Ovary (tissue), 9 donors: ENCODE results near the gene TCEANC2. TPM values are rescaled to one million over a fixed set of nuclear protein-coding genes. Genes with fewer than 3 reads are reported as not detected.
A peak's percentile ranks its signal among the peaks of the same experiment; 100 is the strongest.

Experiments used
- DNase-seq, 5 donors: peaks; one replicate each; pipeline ENCODE4 v3.0.0-alpha.2; 2019 to 2020
- H3K27ac ChIP-seq, 2 donors: fragments of 200-600 bp; one replicate each; pipeline versions ENCODE4 v1.5.1 to v1.8.0; 2019 to 2022
- H3K27me3 ChIP-seq: fragments of 200-600 bp; one replicate; pipeline ENCODE4 v1.8.0; 2022
- H3K36me3 ChIP-seq: fragments of 200-600 bp; sonication (generic); one replicate; pipeline ENCODE4 v1.5.1; 2019
- H3K4me1 ChIP-seq: one replicate; pipeline ENCODE4 v1.8.1; 2013; ENCODE audit warnings: mild to moderate bottlenecking, moderate library complexity; ENCODE audit not compliant: insufficient read depth
- H3K4me3 ChIP-seq: fragments of 200-600 bp; sonication (generic); one replicate; pipeline ENCODE4 v1.5.1; 2017
- H3K9me3 ChIP-seq, 2 donors: fragments of 200-600 bp in 1 of 2; sonication (generic) in 1 of 2; one replicate each; pipeline versions ENCODE4 v1.5.1 to v1.8.1; 2013 to 2019; ENCODE audit warnings: mild to moderate bottlenecking in 1 of 2, moderate library complexity in 1 of 2
- EP300 ChIP-seq: sonication (generic); formaldehyde crosslinking; IDR thresholded peaks from one replicate; pipeline ENCODE4 v1.6.1; 2017; ENCODE audit warnings: antibody characterized with exemption
- POLR2A ChIP-seq: fragments of 450-650 bp; IDR thresholded peaks from one replicate; pipeline ENCODE4 v1.6.1; 2017; ENCODE audit warnings: antibody characterized with exemption, mild to moderate bottlenecking, moderate library complexity
- WGBS, 3 donors: extraction: QIAGEN DNeasy Blood & Tissue Kit in 1 of 3; methylation state at CpG; one replicate each; pipeline versions ENCODE4 v1.1.5 to v1.1.7; 2013 to 2017; 5-methylcytosine and 5-hydroxymethylcytosine counted together
- intact Hi-C, 4 donors: fragments of 100-400 bp; cut with DNase I; formaldehyde crosslinking; loops; one replicate each; pipeline versions ENCODE4 v1.11.0 to v1.15.1; 2022 to 2023
- polyA plus RNA-seq, 2 donors: library from polyadenylated mRNA; stranded (reverse); fragments of 200-250 nt in 1 of 2; fragments of 350-450 nt in 1 of 2; fragmentation: Illumina TruSeq in 1 of 2; extraction: RNeasy Lipid Tissue Mini Kit (QIAGEN cat#74804) in 1 of 2; gene quantifications; one replicate each; pipeline ENCODE4 v1.2.3, GENCODE V29; 2013 to 2014
- total RNA-seq, 7 donors: library from RNA; depleted of rRNA in 2 of 7; stranded (reverse); fragments of >200 nt in 2 of 7; fragmentation: NEBNext Ultra II Directional in 3 of 7; extraction: Animal tissue kit (Norgen Biotek cat#: 25700) in 3 of 7; gene quantifications; one replicate each; pipeline versions ENCODE4 v1.1.0 to v1.2.4, GENCODE V29; 2016 to 2023
- TF ChIP-seq, protein P1 (sequence below), 3 donors: fragments of 450-650 bp in 2 of 3; fragments of 200-600 bp in 1 of 3; IDR thresholded peaks; one replicate each; pipeline versions ENCODE4 v1.5.1 to v1.8.0; 2016 to 2022; ENCODE audit warnings: antibody characterized with exemption in 3 of 3, mild to moderate bottlenecking in 1 of 3
- donor health status: DM: no; HTN: no; CAD: no; lungs with moderate emphysema.
- donor health status: DM: no; HTN: no; CAD: no.
- donor health status: Bipolar disorder and iron deficiency.
- donor health status: DM: yes; HTN: yes; CAD: no.
- donor health status: DM: no; HTN: no; CAD: no.
- donor health status: DM: yes; HTN: yes; CAD: no.

The TCEANC2 gene
- total and polyA plus RNA-seq, 9 donors, result 1.8 to 5.2 (median 3.0) TPM

DNA sequence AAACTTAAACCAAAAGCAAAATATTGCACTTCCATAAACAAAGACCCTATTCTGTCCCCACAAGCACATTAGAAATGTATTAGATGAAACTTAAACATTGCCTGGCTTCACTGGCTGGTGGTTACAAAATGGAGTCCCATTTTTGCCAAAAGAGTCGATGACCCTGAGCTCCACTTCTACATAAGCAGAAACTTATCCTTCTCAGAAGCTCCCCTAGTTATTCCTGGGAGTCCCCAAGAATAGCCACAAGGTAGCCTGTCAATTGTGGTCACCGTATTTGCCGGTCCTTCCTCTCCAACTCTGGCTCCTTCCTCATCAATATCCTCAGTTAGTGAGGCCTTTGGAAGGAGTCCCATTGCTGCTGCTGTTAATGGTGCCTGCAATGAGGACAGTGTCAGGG lies 62.1 kb downstream of the TCEANC2 start:
- DNase-seq, result no peak
- Histone ChIP-seq H3K4me1 (peaks cover 2% of the 10 kb centered on the region), H3K9me3 (no peaks in the 10 kb centered on the region), H3K4me3 (no peak overlapping the region), H3K27me3 (no peaks in the 10 kb centered on the region), H3K36me3 (no peaks in the 10 kb centered on the region), H3K27ac (no peak overlapping the region)
- intact Hi-C loops, result loop anchor here in 1 of 4 donors (10.0 kb wide), 1 partner anchor 289 kb away; the partner anchor contains the start of gene SSBP3
- WGBS, 3 donors, result 93 to 96% (median 95%) methylated on average over 3 of the region's 3 CpGs
- TF ChIP-seq, protein P1, sequence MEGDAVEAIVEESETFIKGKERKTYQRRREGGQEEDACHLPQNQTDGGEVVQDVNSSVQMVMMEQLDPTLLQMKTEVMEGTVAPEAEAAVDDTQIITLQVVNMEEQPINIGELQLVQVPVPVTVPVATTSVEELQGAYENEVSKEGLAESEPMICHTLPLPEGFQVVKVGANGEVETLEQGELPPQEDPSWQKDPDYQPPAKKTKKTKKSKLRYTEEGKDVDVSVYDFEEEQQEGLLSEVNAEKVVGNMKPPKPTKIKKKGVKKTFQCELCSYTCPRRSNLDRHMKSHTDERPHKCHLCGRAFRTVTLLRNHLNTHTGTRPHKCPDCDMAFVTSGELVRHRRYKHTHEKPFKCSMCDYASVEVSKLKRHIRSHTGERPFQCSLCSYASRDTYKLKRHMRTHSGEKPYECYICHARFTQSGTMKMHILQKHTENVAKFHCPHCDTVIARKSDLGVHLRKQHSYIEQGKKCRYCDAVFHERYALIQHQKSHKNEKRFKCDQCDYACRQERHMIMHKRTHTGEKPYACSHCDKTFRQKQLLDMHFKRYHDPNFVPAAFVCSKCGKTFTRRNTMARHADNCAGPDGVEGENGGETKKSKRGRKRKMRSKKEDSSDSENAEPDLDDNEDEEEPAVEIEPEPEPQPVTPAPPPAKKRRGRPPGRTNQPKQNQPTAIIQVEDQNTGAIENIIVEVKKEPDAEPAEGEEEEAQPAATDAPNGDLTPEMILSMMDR (IDR thresholded peaks at IDR 0.05), result no peak
- TF ChIP-seq POLR2A (no peak), EP300 (no peak)

- Histone ChIP-seq H3K27ac (no peak overlapping the region), H3K4me3 (no peak overlapping the region), H3K27me3 (no peaks in the 10 kb centered on the region), H3K36me3 (no peaks in the 10 kb centered on the region), H3K4me1 (peaks cover 5% of the 10 kb centered on the region), H3K9me3 (no peaks in the 10 kb centered on the region)
- TF ChIP-seq, protein P1 (IDR thresholded peaks at IDR 0.05), result no peak
- TF ChIP-seq POLR2A (no peak), EP300 (no peak)
- DNase-seq, result peak in 1 of 5 donors; percentile 2
- intact Hi-C loops, result loop anchor here in 1 of 4 donors (10.0 kb wide), 1 partner anchor 287 kb away; the partner anchor contains the start of gene SSBP3
- 78 to 83% (median 83%) methylated on average over 11 of the region's 11 CpGs for WGBS, 3 donors
Measured at GRCh38 chr1:54117815-54118563, 64.6 kb downstream of the TCEANC2 start.

- TF ChIP-seq POLR2A (no peak), EP300 (no peak)
- TF ChIP-seq, protein P1 (IDR thresholded peaks at IDR 0.05), result no peak
- no peak for DNase-seq
- H3K9me3 ChIP-seq, result no peaks in the 10 kb centered on the region
- WGBS, 3 donors, result 79 to 84% (median 80%) methylated on average over 8 of the region's 8 CpGs
- peaks cover 4% of the 10 kb centered on the region for H3K4me1 ChIP-seq
- no peaks in the 10 kb centered on the region for H3K36me3 ChIP-seq
- no peaks in the 10 kb centered on the region for H3K27me3 ChIP-seq
- H3K27ac ChIP-seq, result no peak overlapping the region
- no peak overlapping the region for H3K4me3 ChIP-seq
- intact Hi-C loops, result loop anchor here in 1 of 4 donors (10.0 kb wide), 1 partner anchor 286 kb away; the partner anchor contains the start of gene SSBP3
Measured at GRCh38 chr1:54118704-54119103, 65.3 kb downstream of the TCEANC2 start.

- peak in 1 of 5 donors; percentile 32 for DNase-seq
- intact Hi-C loops, result loop anchor here (5.0 to 10.0 kb wide), 6 partner anchors 152 to 372 kb away; partner anchors contain the start of gene SSBP3 (in 3 of the 4)
- Histone ChIP-seq H3K9me3 (no peaks in the 10 kb centered on the region), H3K27me3 (no peaks in the 10 kb centered on the region), H3K4me3 (no peak overlapping the region), H3K4me1 (peaks cover 4% of the 10 kb centered on the region), H3K36me3 (no peaks in the 10 kb centered on the region), H3K27ac (no peak overlapping the region)
- 95 to 98% (median 97%) methylated on average over 13 of the region's 13 CpGs for WGBS, 3 donors
- no peak for TF ChIP-seq POLR2A
- TF ChIP-seq, protein P1 (IDR thresholded peaks at IDR 0.05), result no peak
Measured at GRCh38 chr1:54120018-54120697, 66.8 kb downstream of the TCEANC2 start.
